HS-5 (cell line): ENCODE results near the gene TPM2.

Experiments
- DNase-seq: peaks from one replicate; pipeline ENCODE4 v3.0.0-alpha.2; 2012; ENCODE audit warnings: low read depth

TPM2 gene

DNA sequence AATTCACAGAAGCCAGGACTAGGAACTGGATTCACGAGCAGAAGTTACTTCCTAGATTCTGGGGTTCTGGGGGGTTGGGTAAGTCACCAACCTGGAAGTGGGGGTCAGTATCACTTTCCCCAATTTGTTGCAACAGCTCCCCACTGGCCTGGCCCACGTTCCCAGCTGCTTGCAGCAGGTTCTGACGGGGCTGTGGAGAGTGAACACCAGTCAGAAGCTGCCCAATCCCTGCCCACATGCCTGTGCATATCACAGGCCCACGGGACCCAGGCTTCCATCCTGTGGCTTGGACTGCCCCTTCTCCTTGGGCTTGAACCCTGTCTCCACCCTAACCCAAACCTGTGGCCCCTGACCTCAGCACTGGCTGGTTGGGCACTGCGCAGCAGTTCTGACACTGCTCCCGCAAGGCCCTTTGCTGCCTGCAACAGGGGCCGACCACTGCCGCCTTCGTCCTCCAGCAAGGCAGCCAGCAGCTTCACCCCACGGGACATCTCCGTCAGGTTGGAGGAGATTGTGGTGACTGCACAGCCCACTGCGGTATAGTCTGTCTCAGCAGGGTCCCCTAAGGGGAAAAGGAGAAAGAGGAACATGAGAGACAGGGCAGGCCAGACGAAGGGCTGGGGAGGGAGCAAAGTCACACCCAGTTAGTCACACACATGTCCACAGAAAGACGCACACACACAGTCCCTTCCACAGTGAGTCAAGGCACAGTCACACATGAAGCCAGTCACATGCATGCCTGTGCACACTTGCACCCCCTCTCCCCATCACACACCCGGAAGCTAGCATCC lies 29.2 kb upstream of the TPM2 start:
- no peak for DNase-seq

DNA sequence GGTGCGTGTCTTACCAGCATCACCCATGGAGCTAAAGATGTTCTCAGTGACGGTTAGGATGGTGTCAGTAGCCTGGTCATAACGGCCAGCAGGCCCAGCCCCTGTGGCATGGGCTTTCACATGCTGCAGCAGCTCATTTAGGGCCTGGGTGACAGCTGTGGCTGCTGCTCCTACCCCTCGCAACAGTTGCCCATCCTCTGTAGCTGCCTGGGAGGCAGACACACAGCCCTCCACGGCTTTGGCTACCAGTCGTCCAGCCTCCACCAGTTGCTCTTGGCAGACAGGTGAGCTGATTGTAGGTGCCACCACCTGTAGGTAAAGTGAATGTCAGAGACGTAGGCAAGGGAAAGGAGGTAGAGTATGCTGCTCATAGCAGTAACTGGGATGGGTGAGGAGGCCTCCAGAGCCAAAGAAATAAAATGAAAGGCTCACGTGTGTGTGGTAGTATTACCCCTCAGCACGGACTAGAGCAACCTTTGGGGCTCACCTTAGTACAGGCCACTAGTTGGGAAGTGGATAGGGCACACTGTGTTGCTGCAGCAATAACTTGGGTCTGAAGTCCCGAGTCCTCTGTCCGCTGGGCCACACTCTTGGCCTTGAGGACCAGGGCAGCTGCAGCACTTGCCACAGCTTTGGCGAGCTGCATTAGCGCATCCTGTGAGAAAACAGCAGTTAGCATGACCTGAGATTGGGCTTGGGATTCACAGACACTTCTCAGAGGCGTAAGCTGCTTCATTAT lies 27.6 kb upstream of the TPM2 start:
- DNase-seq = no peak

DNA sequence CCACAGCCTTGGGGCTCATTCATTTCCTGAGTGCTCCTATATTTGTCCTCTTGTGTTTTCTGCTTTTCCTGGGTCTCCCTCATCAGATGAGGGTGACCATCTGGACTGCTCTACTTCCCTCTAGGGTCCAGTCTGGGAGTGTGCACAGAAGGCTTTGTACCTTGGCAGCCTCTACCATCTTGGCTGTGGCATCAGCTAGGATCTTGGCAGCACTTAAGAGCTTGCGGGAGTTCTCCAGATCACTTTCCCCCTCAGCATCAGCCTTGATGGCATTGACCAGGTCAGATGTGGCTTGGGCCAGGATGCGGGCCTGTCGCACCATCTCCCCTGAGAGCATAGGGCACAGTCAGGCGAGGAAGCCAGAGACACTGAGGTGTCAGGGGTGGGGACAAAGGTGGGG lies 26.5 kb upstream of the TPM2 start:
- DNase-seq = no peak

DNA sequence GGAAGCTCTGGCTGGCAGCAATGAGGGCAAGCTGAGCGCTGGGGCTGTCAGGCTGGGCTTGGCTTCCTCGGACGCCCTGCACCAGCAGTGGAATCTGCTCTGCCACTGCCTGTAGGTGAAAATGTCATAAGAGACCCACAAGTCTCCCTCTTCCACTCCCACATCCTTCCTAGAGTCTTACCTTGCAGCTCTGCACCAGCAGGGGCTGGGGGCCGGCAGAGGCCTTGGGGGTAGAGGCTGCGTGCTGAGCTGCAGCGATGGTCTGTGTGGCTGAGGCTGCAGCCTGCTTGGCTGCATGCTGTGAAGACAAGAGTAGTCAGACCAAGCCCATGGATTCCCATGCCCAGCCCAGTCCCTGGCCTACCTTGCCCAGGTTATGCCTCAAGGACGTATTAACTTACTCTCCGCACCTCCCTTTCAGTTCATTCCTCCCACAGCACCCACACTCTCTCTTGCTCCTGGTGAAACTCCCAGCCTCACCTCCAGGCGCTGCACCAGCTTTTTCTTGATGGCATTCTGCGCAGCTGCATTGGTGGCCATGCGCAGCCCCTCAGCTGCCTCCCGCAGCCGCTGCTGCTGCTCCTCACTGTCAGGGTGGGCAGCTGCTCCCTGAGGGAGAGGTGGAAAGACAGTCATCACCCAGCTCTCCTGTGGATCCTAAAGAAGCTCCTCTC lies 25.0 kb upstream of the TPM2 start:
- DNase-seq = no peak

DNA sequence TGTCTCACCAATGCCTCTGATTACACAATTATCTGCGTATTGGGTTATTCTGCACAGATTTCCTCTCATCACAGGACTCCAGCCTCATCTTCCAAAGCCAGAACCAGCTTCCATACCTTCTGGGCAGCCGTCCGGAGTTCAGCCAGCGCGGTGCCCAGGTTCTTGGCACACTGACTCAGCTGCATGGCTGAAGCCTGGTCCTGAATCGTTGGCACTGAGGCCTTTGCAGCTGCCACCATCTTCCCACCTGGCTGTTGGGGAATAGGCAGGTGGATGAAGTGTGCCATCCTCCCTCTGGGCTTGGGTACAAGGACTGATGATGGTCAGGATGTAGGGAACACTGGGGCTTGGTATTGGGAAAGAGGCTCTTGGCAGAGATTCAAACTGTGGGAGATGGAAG lies 24.4 kb upstream of the TPM2 start:
- no peak for DNase-seq

DNA sequence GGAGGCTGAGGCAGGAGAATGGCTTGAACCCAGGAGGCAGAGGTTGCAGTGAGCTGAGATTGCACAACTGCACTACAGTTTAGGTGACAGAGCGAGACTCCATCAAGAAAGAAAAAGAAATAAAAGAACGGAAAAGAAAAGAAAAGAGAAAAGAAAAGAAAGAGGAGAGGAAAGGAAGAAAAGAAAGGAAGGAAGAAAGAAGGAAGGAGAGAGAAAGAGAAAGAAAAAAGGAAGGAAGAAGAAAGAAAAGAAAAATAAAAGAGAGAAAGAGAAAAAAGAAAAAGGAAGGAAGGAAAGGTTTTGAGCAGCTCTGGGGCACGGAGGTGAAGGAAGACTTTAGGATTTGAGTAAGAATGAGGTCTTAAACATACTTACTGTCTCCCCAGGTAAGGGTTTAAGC lies 23.9 kb upstream of the TPM2 start:
- no peak for DNase-seq

DNA sequence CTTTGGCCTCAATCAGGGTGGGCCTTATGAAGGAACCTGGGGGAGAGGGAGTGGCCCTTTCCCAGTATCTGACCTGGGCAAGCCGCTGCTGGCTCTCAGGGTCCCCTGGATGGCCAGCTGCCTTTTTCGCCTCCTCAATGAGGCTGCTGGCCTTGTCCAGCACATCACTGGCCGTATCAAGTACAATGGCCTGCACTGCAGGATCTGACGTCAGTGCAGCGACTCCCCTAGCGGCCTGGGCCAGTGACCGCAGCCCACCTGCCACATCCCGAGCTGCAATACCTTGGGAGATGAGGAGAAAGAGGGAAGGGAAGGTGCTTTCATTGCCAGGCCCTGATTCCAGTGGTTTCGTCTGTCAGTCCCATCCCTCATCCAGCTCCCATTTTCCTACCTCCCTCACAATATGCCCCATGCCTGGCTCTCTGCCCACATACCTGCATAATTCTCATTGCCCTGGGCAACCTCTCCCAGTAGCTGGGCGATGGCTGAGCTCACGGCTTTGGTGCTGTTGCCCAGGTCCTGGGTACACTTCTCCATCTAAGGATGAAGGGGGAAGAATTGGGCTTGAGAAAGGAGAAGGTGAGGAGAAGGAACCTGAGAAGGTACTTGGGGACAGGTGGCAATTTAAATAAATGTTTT lies 23.2 kb upstream of the TPM2 start:
- DNase-seq = no peak

DNA sequence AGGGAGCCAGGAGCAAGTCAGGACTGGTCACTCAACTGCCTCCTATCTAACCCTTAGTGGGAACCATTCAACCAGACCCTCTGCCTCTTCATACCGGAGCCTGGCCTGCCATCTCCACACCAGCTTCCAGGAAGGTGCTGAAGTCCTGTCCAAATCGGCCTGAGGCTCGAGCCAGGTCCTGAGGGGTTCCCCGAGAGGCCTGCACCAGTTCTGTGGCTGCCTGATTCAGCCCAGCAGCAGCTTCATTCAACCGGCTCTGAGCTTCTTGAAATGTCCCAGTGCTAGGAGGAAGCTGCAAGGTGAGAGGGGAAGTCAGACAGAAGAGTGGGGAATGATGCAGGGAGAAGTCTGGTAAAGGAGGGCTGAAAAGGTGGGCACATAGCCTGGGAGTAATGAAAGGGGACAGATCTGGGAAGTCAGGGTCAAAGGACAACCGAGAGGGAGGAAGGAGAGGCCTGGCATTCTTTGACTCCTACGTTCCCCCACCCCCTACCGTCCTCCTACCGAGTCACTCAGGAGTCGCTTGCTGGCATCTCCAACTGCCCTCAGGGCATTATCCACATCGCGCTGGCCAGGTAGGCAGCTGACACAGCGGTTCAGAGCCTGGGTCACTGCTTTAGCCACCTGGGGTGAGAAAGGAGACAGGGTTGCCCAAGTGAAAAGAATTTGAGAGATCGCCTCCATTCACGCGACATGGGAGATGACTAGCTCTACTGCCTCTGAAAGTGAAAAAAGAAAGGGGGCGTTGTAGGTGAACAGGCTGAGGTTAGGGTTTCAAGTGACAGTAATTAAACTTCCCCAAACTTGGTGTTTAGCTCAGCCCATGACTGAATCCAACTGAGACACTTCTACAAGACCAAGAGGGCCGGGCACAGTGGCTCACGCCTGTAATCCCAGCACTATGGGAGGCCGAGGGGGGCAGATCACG lies 22.0 kb upstream of the TPM2 start:
- DNase-seq = no peak

DNA sequence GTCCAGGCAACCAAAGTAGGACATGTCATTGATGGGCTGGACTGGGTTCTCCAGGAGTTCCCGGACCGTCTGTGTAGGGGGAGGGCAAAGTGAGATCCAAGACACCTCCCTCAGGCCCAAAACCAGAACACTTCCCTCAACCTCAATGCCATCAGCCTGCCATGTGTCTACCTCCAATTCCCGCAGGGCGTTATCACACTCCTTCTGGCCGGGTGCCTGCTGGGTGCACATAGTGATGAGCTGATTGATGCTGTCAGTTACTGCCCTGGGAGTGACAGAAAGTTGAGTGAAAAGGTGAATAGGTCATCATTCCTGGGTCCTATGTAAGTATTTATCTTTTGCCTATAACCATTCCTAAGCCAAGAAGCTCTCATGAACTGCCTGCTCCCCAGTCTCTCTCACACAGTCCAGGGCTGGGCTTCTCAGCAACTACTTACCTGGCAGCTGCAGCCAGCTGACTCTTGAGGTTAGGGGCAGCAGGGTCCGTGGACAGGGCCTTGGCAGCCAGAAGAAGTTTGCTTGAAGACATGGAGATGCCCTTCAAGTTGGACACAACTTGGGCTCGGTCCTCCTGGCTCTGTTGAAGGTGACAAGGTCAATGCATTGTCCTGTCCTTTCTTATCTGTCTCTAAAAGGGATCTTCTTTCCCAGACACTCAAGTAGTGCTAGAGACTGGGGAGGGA lies 21.2 kb upstream of the TPM2 start:
- DNase-seq = no peak

DNA sequence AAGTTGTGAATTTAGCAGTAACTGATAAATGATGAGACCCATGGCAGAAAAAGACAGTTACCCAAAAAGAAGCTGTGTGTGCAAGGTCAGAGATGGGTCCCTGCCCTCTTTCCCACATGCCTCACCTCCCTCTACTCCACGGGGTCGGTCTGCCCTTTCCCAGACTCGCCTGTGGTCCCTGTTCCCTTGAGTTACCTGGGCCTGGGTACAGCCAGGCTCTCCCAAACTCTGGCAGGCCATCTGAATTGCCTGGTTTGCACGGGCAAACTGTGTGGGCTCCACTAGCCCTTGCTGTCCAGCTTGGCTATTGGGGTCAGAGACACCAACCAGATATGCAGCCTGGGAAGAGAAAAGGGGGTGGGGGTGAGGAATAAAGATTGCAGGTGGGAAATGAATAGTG lies 18.4 kb upstream of the TPM2 start:
- no peak for DNase-seq

DNA sequence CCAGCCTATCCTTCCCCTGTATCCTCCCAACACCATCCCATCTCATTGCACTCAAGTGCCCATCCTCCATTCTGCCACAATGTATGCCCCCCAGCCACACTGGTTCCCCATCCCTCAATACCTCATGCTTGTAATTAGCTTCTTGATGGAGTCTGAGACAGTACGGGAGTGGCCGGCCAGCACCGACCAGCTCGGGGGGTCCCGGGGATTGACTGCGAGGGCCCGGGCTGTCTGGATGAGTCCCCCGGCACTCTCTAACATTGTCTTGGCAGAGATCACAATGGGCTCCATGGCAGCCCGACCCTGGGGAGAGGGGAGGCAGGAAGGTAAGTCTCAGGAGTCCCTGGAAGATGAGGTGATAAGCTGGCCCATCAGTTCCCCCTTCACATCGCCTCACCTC lies 17.2 kb upstream of the TPM2 start:
- DNase-seq = no peak

DNA sequence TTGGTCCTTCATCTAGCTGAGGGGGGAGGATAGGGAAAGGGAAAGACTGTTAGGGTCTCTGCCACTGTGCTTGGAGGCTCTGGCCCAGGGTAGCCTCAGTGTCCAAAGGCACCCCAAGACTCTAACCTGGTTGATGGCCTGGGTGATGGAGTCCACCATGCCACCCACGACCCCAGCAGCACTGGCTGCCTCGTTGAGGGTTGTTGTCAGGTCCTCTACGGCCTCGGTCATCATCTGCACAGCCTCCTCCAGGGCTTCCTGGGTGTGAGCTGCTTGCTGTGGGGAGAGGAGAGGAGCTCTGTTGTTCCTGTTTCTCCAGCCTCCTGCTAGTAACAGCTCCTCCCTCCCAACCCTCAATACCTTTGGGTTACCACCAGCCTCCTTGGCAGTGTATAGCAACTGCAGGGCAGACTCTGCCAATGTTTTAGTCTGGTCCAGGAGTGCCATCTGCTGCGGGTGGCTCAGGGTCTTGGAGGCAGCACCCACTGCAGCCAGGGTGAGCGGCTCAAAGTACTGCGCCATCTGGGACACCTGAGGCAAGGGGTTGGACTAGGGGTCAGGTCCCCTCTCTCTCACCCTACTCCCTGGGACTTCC lies 16.2 kb upstream of the TPM2 start:
- no peak for DNase-seq

DNA sequence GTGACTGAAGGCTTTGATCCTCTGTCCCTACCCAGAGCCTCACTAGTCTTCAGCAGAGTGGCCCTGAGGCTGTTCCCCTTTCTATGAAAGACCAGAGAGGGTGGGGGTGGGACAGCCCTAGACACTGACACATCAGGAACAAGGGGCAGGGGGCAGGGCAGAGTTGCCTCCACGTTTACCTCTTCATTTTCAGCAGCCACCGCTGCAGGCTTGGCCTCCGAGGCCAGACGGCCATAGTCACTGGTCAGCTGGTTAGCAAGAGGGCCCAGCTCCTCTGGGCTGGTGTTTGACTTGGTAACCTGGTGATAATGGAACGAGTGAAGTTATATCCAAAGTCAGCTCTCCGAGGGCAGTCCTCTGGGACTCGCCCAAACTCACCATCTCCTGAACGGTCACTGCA lies 15.6 kb upstream of the TPM2 start:
- no peak for DNase-seq

DNA sequence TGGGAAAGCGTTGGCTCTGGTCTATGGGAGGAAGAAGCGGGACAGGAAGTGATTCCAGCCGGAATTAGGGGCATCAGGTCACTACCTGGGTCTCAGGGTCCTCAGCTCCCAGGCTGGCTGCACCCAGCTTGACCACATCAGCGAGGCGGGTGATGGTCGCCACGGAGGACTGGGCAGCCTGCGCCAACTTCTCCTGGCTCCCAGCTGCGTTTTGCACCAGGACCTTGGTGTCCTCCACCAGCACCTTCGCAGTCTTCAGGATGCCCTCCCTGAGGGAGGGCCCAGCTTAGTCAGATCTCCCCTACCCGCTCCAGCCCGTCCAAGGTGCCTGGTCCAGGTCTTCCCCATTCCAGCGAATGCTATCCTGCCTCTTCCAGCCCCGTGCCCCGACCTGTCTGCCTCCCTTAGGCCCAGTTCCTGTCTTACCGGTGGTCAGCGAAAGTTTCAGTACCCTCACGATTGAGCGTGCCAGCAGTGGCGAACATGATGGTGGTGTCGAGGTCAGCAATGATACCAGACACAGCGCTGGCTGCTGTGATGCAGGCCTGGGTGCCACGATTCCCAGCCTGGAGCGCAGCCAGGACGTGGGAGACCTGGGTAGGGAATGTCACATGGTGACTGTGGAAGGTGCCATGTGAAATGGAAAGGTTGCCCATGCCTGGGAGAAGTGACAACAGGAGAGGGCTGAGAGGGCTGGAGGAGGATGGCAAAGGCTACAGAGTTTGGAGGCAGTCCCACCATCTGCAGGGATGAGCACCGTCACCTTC lies 14.4 kb upstream of the TPM2 start:
- DNase-seq = no peak

DNA sequence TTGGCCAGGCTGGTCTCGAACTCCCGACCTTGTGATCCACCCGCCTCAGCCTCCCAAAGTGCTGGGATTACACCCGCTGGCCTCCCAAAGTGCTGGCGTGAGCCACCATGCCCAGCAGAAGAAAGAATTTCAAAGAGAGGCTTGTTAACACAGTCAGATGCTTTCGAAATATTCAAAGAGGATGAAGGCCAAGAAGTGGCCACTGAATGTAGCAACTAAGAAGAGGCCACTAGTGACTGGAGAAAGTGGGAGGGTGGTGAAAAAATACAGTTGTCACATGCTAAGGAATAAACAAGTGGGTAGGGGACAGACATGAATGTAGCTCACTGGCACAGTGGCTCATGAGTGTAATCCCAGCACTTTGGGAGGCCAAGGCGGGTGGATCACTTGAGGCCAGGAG lies 13.0 kb upstream of the TPM2 start:
- no peak for DNase-seq

DNA sequence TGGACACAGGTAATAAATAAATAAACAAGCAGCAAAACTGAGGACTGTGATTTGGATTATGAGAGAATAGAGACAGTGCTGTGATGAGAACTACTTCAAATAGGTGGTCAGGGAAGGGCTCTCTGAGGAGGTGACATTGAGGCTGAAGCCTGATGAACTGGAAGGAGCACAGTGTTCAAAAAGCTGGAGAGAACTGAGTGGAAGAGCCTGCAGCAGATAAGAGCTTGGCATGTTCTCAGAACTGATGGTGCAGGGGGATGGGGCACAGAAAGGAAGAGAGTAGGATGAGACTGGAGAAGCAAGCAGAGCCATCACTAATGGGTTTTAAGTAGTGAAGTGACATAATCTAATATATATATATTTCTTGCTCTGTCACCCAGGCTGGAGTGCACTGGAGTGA lies 11.2 kb upstream of the TPM2 start:
- no peak for DNase-seq

DNA sequence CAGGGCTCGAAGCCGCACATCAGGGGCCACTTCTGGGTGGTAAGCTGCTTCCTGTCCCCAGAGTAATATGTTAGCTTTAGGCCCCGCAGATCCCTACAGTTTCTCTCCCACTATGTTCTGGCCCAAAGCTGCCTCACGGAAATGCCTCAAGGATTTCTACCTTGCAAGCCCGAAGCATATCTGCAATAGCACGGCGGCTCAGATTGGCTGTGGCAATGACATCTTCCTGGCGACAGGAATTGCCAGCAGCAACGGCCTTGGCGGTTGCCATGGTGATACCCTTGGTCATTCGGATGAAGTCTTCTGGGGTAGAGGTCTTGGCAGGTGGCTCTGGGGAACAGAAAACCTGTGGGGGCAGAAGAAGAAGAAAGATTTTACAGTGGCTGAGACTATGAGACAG lies 10.3 kb upstream of the TPM2 start:
- DNase-seq = no peak

DNA sequence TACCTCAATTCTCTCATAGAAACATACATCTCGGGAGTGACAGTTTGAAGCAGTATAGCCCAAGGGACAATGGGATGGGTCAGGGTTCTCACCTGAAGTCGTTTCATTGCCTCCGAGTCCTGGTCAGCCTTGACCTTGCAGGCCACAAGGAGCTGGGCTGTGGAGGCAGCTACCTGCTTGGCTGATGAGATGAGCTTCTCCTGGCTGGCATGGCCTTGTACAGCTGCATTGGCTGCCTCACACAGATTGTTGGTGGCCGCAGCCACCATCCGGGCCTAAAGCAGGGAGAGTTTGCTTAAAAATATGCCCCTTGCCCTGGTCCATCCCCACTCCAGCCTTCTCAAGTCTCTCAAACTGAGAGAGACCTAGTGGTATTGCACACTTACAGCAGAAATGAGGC lies 8.5 kb upstream of the TPM2 start:
- no peak for DNase-seq

DNA sequence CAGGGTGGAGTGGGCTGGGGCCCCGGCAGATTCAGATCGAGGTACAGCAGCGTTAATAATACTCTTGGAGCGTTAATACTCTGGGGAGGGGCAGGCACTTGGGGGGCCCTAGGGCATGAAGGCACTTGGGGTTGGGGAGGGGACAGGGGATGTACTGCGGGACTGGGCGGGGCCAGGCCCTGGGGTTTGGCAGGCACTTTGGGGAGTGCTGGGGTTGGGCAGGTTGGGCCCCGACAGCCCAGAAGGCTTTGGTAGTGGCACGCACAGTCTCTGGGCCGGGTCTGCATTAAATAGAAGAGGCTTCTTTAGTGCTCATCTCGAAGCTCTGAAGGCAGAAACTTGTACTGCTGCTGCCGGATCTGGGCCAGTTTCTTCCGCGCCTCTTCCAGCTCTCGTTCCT lies 7.8 kb upstream of the TPM2 start:
- no peak for DNase-seq
